H1 (cell line): ENCODE measurements around the gene TRPV4. TPM values are rescaled to one million over a fixed set of nuclear protein-coding genes. Genes with fewer than 3 reads are reported as not detected.

ENCODE experiments used
- EGR1 ChIP-seq: IDR thresholded peaks from 2 replicates; pipeline ENCODE4 v1.6.1; 2011; ENCODE audit warnings: low read depth, low read length, borderline replicate concordance
- EP300 ChIP-seq, 2 experiments: IDR thresholded peaks; 1 replicate in 1 of 2; 2 replicates in 1 of 2; pipeline ENCODE4 v1.6.1; 2011 to 2012; ENCODE audit warnings: low read depth in 2 of 2, low read length in 2 of 2, mild to moderate bottlenecking in 2 of 2, borderline replicate concordance in 1 of 2, inconsistent platforms in 1 of 2, moderate library complexity in 1 of 2
- JUN ChIP-seq: IDR thresholded peaks from 2 replicates; pipeline ENCODE4 v1.6.1; 2011; ENCODE audit warnings: low read depth, mild to moderate bottlenecking, improper control_type of control experiment, low read length
- NRF1 ChIP-seq: IDR thresholded peaks from 2 replicates; pipeline ENCODE4 v1.6.1; 2011; ENCODE audit warnings: mild to moderate bottlenecking, low read depth, low read length, improper control_type of control experiment
- RAD21 ChIP-seq, 2 experiments: IDR thresholded peaks in 1 of 2; conservative IDR thresholded peaks in 1 of 2; 2 replicates each; pipeline ENCODE4 v1.6.1; 2011; ENCODE audit warnings: low read depth in 2 of 2, low read length in 2 of 2, improper control_type of control experiment in 1 of 2, inconsistent platforms in 1 of 2, mild to moderate bottlenecking in 1 of 2, moderate library complexity in 1 of 2
- RBBP5 ChIP-seq: IDR thresholded peaks from 2 replicates; pipeline ENCODE4 v1.7.1; 2012; ENCODE audit warnings: low read depth, mild to moderate bottlenecking, inconsistent platforms, low read length, moderate library complexity, borderline replicate concordance
- SIRT6 ChIP-seq: IDR thresholded peaks from one replicate; pipeline ENCODE4 v1.7.1; 2012; ENCODE audit warnings: low read length, inconsistent platforms
- SP2 ChIP-seq: IDR thresholded peaks from 2 replicates; pipeline ENCODE4 v1.6.1; 2012; ENCODE audit warnings: mild to moderate bottlenecking, low read length, inconsistent platforms
- SP4 ChIP-seq: IDR thresholded peaks from 2 replicates; pipeline ENCODE4 v1.6.1; 2012; ENCODE audit warnings: low read length, inconsistent platforms
- polyA plus RNA-seq, 7 experiments: library from polyadenylated mRNA; depleted of rRNA in 3 of 7; stranded (reverse) in 5 of 7; unstranded in 2 of 7; fragments of >200 nt in 5 of 7; fragments of 200-250 nt in 2 of 7; gene quantifications; 1 replicate in 5 of 7; 2 replicates in 1 of 7; 4 replicates in 1 of 7; pipeline versions ENCODE4 v1.2.1 to v1.2.3, GENCODE V29; 2011 to 2013; ENCODE audit warnings: missing spikeins in 2 of 7, mixed read lengths in 2 of 7
- total RNA-seq: library from RNA; stranded (reverse); fragmentation: NEBNext Ultra II Directional; extraction: Animal tissue kit (Norgen Biotek cat#: 25700); gene quantifications from 2 replicates; pipeline ENCODE4 v1.2.1, GENCODE V29; 2021
- TF ChIP-seq, protein P1 (sequence below): fragments of 300-600 bp; sonication (generic); IDR thresholded peaks from 2 replicates; pipeline ENCODE4 v1.7.1; 2012; ENCODE audit warnings: low read length, moderate library complexity, mild to moderate bottlenecking, inconsistent platforms; ENCODE audit not compliant: insufficient replicate concordance

TRPV4 gene
- total and polyA plus RNA-seq, 2 of the 8 experiments (the other 6 are each of a cell fraction or from before 2014, with no cell fraction given) = 2.1 to 6.2 TPM

DNA sequence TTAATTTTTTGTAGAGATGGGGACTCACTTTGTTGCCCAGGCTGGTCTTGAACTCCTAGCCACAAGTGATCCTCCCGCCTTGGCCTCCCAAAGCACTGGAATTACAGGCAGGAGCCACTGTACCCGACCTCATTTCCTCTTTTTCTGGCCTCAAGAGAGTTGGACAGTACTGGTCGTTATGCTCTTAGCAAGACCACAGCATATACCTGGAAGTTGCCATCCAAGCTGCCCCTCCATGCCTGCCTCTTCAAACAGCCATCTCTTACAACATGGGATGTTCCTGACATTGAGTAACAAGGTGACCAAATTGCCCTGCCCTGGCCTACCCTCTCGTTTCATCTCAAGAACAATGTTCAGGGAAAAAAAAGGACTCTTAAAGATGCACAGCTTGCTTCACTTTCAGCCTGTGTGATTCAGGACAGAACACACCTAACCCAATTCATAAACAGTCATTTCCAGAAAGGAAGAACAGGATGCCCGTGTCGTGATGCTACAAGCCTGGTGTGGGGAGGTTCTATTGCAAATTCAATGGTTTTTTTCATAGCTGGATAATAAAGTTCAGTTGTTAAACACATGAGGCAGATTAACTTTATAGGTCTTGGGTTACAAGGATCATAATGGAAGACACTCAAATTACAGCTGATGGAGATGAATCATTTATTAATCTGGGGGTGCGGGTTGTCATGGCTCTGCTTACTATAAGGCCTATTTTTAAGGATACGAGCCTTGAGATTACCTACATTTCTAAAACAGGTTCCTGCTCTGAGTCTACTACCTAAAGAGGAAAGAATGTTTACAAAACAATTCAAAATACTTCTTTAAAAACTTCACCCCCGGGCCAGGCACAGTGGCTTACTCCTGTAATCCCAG is 35.2 kb upstream of the TRPV4 start (continued):
- TF ChIP-seq, protein P1, sequence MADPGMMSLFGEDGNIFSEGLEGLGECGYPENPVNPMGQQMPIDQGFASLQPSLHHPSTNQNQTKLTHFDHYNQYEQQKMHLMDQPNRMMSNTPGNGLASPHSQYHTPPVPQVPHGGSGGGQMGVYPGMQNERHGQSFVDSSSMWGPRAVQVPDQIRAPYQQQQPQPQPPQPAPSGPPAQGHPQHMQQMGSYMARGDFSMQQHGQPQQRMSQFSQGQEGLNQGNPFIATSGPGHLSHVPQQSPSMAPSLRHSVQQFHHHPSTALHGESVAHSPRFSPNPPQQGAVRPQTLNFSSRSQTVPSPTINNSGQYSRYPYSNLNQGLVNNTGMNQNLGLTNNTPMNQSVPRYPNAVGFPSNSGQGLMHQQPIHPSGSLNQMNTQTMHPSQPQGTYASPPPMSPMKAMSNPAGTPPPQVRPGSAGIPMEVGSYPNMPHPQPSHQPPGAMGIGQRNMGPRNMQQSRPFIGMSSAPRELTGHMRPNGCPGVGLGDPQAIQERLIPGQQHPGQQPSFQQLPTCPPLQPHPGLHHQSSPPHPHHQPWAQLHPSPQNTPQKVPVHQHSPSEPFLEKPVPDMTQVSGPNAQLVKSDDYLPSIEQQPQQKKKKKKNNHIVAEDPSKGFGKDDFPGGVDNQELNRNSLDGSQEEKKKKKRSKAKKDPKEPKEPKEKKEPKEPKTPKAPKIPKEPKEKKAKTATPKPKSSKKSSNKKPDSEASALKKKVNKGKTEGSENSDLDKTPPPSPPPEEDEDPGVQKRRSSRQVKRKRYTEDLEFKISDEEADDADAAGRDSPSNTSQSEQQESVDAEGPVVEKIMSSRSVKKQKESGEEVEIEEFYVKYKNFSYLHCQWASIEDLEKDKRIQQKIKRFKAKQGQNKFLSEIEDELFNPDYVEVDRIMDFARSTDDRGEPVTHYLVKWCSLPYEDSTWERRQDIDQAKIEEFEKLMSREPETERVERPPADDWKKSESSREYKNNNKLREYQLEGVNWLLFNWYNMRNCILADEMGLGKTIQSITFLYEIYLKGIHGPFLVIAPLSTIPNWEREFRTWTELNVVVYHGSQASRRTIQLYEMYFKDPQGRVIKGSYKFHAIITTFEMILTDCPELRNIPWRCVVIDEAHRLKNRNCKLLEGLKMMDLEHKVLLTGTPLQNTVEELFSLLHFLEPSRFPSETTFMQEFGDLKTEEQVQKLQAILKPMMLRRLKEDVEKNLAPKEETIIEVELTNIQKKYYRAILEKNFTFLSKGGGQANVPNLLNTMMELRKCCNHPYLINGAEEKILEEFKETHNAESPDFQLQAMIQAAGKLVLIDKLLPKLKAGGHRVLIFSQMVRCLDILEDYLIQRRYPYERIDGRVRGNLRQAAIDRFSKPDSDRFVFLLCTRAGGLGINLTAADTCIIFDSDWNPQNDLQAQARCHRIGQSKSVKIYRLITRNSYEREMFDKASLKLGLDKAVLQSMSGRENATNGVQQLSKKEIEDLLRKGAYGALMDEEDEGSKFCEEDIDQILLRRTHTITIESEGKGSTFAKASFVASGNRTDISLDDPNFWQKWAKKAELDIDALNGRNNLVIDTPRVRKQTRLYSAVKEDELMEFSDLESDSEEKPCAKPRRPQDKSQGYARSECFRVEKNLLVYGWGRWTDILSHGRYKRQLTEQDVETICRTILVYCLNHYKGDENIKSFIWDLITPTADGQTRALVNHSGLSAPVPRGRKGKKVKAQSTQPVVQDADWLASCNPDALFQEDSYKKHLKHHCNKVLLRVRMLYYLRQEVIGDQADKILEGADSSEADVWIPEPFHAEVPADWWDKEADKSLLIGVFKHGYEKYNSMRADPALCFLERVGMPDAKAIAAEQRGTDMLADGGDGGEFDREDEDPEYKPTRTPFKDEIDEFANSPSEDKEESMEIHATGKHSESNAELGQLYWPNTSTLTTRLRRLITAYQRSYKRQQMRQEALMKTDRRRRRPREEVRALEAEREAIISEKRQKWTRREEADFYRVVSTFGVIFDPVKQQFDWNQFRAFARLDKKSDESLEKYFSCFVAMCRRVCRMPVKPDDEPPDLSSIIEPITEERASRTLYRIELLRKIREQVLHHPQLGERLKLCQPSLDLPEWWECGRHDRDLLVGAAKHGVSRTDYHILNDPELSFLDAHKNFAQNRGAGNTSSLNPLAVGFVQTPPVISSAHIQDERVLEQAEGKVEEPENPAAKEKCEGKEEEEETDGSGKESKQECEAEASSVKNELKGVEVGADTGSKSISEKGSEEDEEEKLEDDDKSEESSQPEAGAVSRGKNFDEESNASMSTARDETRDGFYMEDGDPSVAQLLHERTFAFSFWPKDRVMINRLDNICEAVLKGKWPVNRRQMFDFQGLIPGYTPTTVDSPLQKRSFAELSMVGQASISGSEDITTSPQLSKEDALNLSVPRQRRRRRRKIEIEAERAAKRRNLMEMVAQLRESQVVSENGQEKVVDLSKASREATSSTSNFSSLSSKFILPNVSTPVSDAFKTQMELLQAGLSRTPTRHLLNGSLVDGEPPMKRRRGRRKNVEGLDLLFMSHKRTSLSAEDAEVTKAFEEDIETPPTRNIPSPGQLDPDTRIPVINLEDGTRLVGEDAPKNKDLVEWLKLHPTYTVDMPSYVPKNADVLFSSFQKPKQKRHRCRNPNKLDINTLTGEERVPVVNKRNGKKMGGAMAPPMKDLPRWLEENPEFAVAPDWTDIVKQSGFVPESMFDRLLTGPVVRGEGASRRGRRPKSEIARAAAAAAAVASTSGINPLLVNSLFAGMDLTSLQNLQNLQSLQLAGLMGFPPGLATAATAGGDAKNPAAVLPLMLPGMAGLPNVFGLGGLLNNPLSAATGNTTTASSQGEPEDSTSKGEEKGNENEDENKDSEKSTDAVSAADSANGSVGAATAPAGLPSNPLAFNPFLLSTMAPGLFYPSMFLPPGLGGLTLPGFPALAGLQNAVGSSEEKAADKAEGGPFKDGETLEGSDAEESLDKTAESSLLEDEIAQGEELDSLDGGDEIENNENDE = no peak
- TF ChIP-seq SP4 (no peak), JUN (no peak), EP300 (IDR thresholded peaks at IDR 0.05; ENCODE audit: borderline replicate concordance in 1 of 2, low read depth in 2 of 2, low read length in 2 of 2) (no peak), EGR1 (no peak), RBBP5 (no peak), SP2 (no peak), RAD21 (IDR thresholded peaks at IDR 0.05 in 1 of 2, conservative IDR thresholded peaks at IDR 0.05 in 1 of 2; ENCODE audit: low read depth in 2 of 2, low read length in 2 of 2) (no peak), NRF1 (no peak), SIRT6 (no peak)
